Measurements from ENCODE around the gene CDKAL1. TPM values are rescaled to one million over a fixed set of nuclear protein-coding genes. Genes with fewer than 3 reads are reported as not detected.

The CDKAL1 gene
- total and polyA plus RNA-seq, 2 donors (not counting 3 experiments of a cell fraction or from before 2014, with no cell fraction given), result 6.1 to 20.5 TPM

- dilution Hi-C loops (cut with MboI; ENCODE audit: extremely low pct_ligation_motif_present, low sequenced_read_pairs), result no loop called here
- BruUV-seq (replicated peaks), result no TSS peak
- ChIA-PET CTCF (no interaction called here), POLR2A (no interaction called here)
- TF ChIP-seq JUN (IDR thresholded peaks at IDR 0.05; ENCODE audit: borderline replicate concordance, insufficient read depth, insufficient read length, low read depth), result no peak
- no peak for TF ChIP-seq POLR2A (IDR thresholded peaks at IDR 0.05; ENCODE audit: low read depth, low read length)
- TF ChIP-seq MAX (IDR thresholded peaks at IDR 0.05; ENCODE audit: insufficient read depth, insufficient read length), result no peak
- TF ChIP-seq GATA2 (IDR thresholded peaks at IDR 0.05; ENCODE audit: insufficient read depth, insufficient read length, low read depth, low read length), result no peak
- TF ChIP-seq CTCF (IDR thresholded peaks at IDR 0.05; ENCODE audit: extremely low read depth in 1 of 2, insufficient read depth in 1 of 2, low read depth in 1 of 2, low read length in 2 of 2), result no peak
- TF ChIP-seq EZH2 (IDR thresholded peaks at IDR 0.05; ENCODE audit: borderline replicate concordance, low read depth, low read length, severe bottlenecking), result no peak
- no peak for TF ChIP-seq MYC (IDR thresholded peaks at IDR 0.05; ENCODE audit: low read depth, low read length)
- TF ChIP-seq FOS (IDR thresholded peaks at IDR 0.05; ENCODE audit: borderline replicate concordance, insufficient read depth, low read length), result no peak
- no peak for TF ChIP-seq POLR2AphosphoS5 (IDR thresholded peaks at IDR 0.05; ENCODE audit: insufficient read depth, low read depth, low read length)
- H3K27me3 ChIP-seq (ENCODE audit: control insufficient read depth in 2 of 2, insufficient read depth in 2 of 2, low read length in 2 of 2), result no peaks in the 10 kb centered on the region
- H3K9me1 ChIP-seq (replicated peaks; ENCODE audit: control insufficient read depth, extremely low read depth, insufficient read depth, low read length), result no peaks in the 10 kb centered on the region
- H3K27ac ChIP-seq (ENCODE audit: insufficient read depth, low read depth, low read length), result no peak overlapping the region
- H3K9ac ChIP-seq (replicated peaks; ENCODE audit: extremely low read depth, insufficient read depth, low read length), result no peak overlapping the region
- no peaks in the 10 kb centered on the region for H3K9me3 ChIP-seq (replicated peaks; ENCODE audit: control insufficient read depth, insufficient read depth, low read length)
- intact Hi-C loops (cut with micrococcal nuclease), result no loop called here
- H3K4me1 ChIP-seq (ENCODE audit: control insufficient read depth, extremely low read depth, insufficient read depth, low read length), result peaks cover 5% of the 10 kb centered on the region
- no peak overlapping the region for H3K4me2 ChIP-seq (ENCODE audit: insufficient read depth, low read length)
- H3K79me2 ChIP-seq (ENCODE audit: control insufficient read depth, insufficient read depth, low read length), result no peaks in the 10 kb centered on the region
- H3K4me3 ChIP-seq (replicated peaks in 1 of 3; ENCODE audit: insufficient read depth in 1 of 3, low read depth in 1 of 3, low read length in 3 of 3), result no peak overlapping the region
- DNase-seq (ENCODE audit: low read depth, low spot score), result no peak
- H3K36me3 ChIP-seq (ENCODE audit: control insufficient read depth in 2 of 2, extremely low read depth in 1 of 2, insufficient read depth in 2 of 2, low read length in 2 of 2), result no peaks in the 10 kb centered on the region
- FAIRE-seq, result no peak
- H4K20me1 ChIP-seq (replicated peaks; ENCODE audit: control insufficient read depth, extremely low read depth, insufficient read depth, low read length), result no peaks in the 10 kb centered on the region
- no peak overlapping the region for H2AFZ ChIP-seq (ENCODE audit: low read depth, low read length)
Measured at GRCh38 chr6:21140966-21141365, 606.7 kb downstream of the CDKAL1 start.
